ENCODE measurements around the gene ROPN1L. TPM values are rescaled to one million over a fixed set of nuclear protein-coding genes. Genes with fewer than 3 reads are reported as not detected.

Gene ROPN1L
- total and polyA plus RNA-seq, 3 donors from 2014 or later: 199 to 538 (median 333) TPM

DNA sequence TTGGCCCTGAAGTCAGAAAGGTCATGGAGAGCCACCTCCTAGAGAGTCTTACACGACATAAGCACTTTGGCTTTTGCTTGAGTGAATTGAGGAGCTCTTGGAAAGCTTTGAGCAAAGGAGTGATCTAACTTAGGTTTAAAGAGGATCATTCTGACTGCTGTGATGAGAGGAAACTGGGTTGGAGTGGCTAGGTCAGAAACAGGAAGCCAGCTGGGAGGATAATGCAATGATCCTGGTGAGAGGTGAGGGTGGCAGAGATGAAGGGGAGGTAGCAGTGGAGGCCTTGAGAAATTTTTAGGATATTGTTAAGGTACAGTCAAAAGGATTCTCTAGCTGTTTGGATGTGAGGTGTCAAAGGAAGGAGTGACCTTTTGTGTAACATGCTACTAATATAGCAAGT is 32.2 kb upstream of the ROPN1L start:
- intact Hi-C loops (cut with DNase I; ENCODE audit: low total_unique reads): no loop called here
- Histone ChIP-seq H3K36me3 (ENCODE audit: low read depth, missing control alignments) (no peaks in the 10 kb centered on the region), H3K4me1 (no peaks in the 10 kb centered on the region), H3K27me3 (no peaks in the 10 kb centered on the region), H3K4me3 (no peak overlapping the region), H3K9me3 (no peaks in the 10 kb centered on the region), H3K27ac (no peak overlapping the region)
- 78 to 95% methylated on average over 1 of the region's 1 CpG for WGBS, 2 donors
- no peak for TF ChIP-seq POLR2A (IDR thresholded peaks at IDR 0.05)
- TF ChIP-seq, protein P1, sequence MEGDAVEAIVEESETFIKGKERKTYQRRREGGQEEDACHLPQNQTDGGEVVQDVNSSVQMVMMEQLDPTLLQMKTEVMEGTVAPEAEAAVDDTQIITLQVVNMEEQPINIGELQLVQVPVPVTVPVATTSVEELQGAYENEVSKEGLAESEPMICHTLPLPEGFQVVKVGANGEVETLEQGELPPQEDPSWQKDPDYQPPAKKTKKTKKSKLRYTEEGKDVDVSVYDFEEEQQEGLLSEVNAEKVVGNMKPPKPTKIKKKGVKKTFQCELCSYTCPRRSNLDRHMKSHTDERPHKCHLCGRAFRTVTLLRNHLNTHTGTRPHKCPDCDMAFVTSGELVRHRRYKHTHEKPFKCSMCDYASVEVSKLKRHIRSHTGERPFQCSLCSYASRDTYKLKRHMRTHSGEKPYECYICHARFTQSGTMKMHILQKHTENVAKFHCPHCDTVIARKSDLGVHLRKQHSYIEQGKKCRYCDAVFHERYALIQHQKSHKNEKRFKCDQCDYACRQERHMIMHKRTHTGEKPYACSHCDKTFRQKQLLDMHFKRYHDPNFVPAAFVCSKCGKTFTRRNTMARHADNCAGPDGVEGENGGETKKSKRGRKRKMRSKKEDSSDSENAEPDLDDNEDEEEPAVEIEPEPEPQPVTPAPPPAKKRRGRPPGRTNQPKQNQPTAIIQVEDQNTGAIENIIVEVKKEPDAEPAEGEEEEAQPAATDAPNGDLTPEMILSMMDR (IDR thresholded peaks at IDR 0.05): no peak
- DNase-seq: no peak

DNA sequence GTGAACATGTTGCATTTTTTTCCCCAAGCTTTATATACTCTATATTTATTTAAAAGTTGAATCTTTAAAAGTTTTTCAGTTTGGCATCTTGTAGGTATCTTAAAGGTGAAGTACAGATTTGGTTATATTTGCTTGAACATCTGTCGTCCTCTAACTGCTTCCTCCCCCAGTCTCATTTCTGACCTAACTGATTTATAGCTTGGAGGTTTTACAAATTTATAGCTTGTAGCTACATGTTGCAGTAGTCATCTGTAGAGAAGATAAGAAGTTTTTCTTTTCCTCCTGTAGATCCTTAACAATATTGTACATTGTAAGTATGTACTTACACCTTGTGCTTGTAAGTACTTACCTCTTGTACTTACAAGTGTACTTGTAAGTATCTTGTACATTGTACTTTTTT is 31.0 kb upstream of the ROPN1L start:
- Histone ChIP-seq H3K4me1 (no peaks in the 10 kb centered on the region), H3K4me3 (no peak overlapping the region), H3K27me3 (no peaks in the 10 kb centered on the region), H3K9me3 (no peaks in the 10 kb centered on the region), H3K27ac (no peak overlapping the region), H3K36me3 (ENCODE audit: low read depth, missing control alignments) (no peaks in the 10 kb centered on the region)
- intact Hi-C loops (cut with DNase I; ENCODE audit: low total_unique reads): no loop called here
- WGBS, 2 donors: 57 to 62% methylated on average over 1 of the region's 1 CpG
- no peak for DNase-seq
- TF ChIP-seq POLR2A (IDR thresholded peaks at IDR 0.05): no peak
- TF ChIP-seq, protein P1 (IDR thresholded peaks at IDR 0.05): no peak

DNA sequence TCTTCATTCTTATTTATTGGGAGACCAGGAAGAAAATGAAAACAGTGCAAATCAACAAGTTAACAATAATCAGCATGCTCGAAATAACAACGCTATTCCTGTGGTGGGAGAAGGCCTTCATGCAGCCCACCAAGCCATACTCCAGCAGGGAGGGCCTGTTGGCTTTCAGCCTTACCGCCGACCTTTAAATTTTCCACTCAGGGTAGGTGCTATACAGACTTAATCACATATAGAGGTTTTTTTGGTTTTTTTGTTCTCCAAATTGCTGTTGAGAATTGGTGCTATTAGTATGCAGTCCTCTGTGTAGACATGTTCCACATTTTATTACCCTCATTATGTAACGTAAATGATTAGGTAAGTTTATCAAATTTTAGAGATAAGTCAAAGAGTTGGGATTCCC is 30.3 kb upstream of the ROPN1L start:
- intact Hi-C loops (cut with DNase I; ENCODE audit: low total_unique reads): no loop called here
- no peak for DNase-seq
- Histone ChIP-seq H3K9me3 (no peaks in the 10 kb centered on the region), H3K4me1 (no peaks in the 10 kb centered on the region), H3K27ac (no peak overlapping the region), H3K36me3 (ENCODE audit: low read depth, missing control alignments) (no peaks in the 10 kb centered on the region), H3K4me3 (no peak overlapping the region), H3K27me3 (no peaks in the 10 kb centered on the region)
- WGBS, 2 donors: 95 to 96% methylated on average over 5 of the region's 5 CpGs
- TF ChIP-seq, protein P1 (IDR thresholded peaks at IDR 0.05): no peak
- no peak for TF ChIP-seq POLR2A (IDR thresholded peaks at IDR 0.05)

DNA sequence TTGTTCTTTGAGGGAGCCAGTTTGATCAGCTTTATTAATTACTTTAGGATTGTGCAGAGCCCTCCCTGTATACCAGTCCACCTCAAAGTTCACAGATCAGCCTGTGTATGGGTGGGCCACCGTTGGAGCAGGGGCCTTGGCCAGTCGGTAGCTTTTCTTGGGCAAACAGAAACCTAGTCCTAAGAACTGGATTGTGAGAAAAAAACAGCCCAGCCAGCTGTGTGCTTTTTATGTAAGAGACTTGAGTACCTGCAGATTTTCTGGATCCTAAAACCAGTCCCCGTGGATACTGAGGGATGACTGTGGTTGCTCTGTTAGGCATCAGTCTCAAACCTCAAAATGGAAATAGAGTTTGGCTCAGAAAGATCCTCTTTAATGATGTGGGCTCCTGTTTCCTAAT is 24.8 kb upstream of the ROPN1L start:
- no peak overlapping the region for H3K27ac ChIP-seq
- TF ChIP-seq POLR2A (IDR thresholded peaks at IDR 0.05): no peak
- TF ChIP-seq, protein P1 (IDR thresholded peaks at IDR 0.05): no peak
- DNase-seq: no peak
- H3K4me1 ChIP-seq: no peaks in the 10 kb centered on the region
- 95 to 98% methylated on average over 3 of the region's 3 CpGs for WGBS, 2 donors
- H3K4me3 ChIP-seq: no peak overlapping the region
- intact Hi-C loops (cut with DNase I; ENCODE audit: low total_unique reads): no loop called here
- H3K27me3 ChIP-seq: no peaks in the 10 kb centered on the region
- no peaks in the 10 kb centered on the region for H3K9me3 ChIP-seq
- H3K36me3 ChIP-seq (ENCODE audit: low read depth, missing control alignments): no peaks in the 10 kb centered on the region

DNA sequence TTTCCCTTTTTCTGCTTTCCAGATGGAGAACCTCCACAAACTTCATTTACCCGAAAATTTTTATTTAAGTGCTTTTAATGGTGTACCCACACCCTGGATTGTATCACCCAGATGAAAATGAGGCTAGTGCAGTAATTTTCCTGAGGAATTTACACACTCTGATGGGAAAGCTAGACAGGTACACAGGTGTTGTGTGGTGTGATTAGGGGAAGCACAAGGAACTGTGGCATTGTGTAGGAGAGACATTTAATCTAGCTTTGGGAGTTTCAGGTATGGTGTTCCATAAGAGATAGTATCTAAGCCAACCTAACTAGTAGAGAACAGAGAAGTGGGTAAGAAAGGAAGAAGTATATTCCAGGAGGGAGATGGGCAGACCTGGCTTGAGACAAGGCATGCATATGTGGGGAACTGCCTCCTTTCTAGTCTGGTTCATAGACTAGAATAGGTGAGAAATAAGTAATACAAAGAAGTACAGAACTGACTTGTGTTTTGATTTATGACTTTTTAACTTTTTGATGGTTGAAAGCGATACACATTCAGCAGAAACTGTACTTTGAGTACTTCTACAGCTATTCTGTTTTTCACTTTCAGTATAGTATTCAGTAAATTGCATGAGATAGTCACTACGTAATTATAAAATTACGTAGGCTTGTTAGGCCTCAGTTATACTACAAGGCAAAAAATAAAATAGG is 22.9 kb upstream of the ROPN1L start:
- H3K36me3 ChIP-seq (ENCODE audit: low read depth, missing control alignments): no peaks in the 10 kb centered on the region
- H3K27me3 ChIP-seq: no peaks in the 10 kb centered on the region
- WGBS, 2 donors: 91 to 96% methylated on average over 4 of the region's 4 CpGs
- H3K4me3 ChIP-seq: no peak overlapping the region
- H3K9me3 ChIP-seq: no peaks in the 10 kb centered on the region
- no peak overlapping the region for H3K27ac ChIP-seq
- no peaks in the 10 kb centered on the region for H3K4me1 ChIP-seq
- TF ChIP-seq, protein P1 (IDR thresholded peaks at IDR 0.05): no peak
- no peak for TF ChIP-seq POLR2A (IDR thresholded peaks at IDR 0.05)
- intact Hi-C loops (cut with DNase I; ENCODE audit: low total_unique reads): no loop called here
- no peak for DNase-seq
